Neural progenitor cell (in vitro differentiated cells): ENCODE measurements around the gene PPM1L. TPM values are rescaled to one million over a fixed set of nuclear protein-coding genes. Genes with fewer than 3 reads are reported as not detected.

Experiments
- DNase-seq: peaks from one replicate; pipeline ENCODE4 v3.0.0-alpha.2; 2016; ENCODE audit warnings: low spot score
- H2AFZ ChIP-seq: fragments of 200-600 bp; sonication (generic); replicated peaks from 2 replicates; pipeline ENCODE4 v1.6.1; 2016; ENCODE audit warnings: antibody characterized with exemption
- H3F3A ChIP-seq: fragments of 200-600 bp; sonication (generic); 2 replicates; pipeline ENCODE4 v1.6.1; 2016; ENCODE audit warnings: antibody characterized with exemption, low read depth
- H3K27ac ChIP-seq: fragments of 200-600 bp; sonication (generic); 2 replicates; pipeline ENCODE4 v1.5.1; 2016; ENCODE audit warnings: mild to moderate bottlenecking
- H3K27me3 ChIP-seq: fragments of 200-600 bp; sonication (generic); 2 replicates; pipeline ENCODE4 v1.6.1; 2016; ENCODE audit warnings: mild to moderate bottlenecking, moderate library complexity
- H3K36me3 ChIP-seq: fragments of 200-600 bp; sonication (generic); 2 replicates; pipeline ENCODE4 v1.5.1; 2016
- H3K4me1 ChIP-seq: fragments of 200-600 bp; sonication (generic); 2 replicates; pipeline ENCODE4 v1.6.1; 2016; ENCODE audit warnings: mixed run types
- H3K4me2 ChIP-seq: fragments of 200-600 bp; sonication (generic); 2 replicates; pipeline ENCODE4 v1.6.1; 2016
- H3K4me3 ChIP-seq: fragments of 200-600 bp; sonication (generic); 2 replicates; pipeline ENCODE4 v1.5.1; 2016
- H3K79me2 ChIP-seq: fragments of 200-600 bp; sonication (generic); 2 replicates; pipeline ENCODE4 v1.6.1; 2016; ENCODE audit warnings: low read depth
- H3K9ac ChIP-seq: fragments of 200-600 bp; sonication (generic); 2 replicates; pipeline ENCODE4 v1.6.1; 2016
- H3K9me3 ChIP-seq: fragments of 200-600 bp; sonication (generic); 2 replicates; pipeline ENCODE4 v1.5.1; 2016; ENCODE audit warnings: low read depth
- H4K20me1 ChIP-seq: fragments of 200-600 bp; sonication (generic); 2 replicates; pipeline ENCODE4 v1.6.1; 2016; ENCODE audit warnings: low read depth
- H3K27ac Mint-ChIP-seq: 3 replicates; pipeline ENCODE4 v1.8.0; 2021; ENCODE audit warnings: mixed read lengths
- H3K27me3 Mint-ChIP-seq: 2 replicates; pipeline ENCODE4 v1.8.0; 2022; ENCODE audit warnings: low read depth, mild to moderate bottlenecking, inconsistent platforms, moderate library complexity, mixed read lengths; ENCODE audit not compliant: insufficient read depth
- H3K36me3 Mint-ChIP-seq: 3 replicates; pipeline ENCODE4 v1.8.0; 2021; ENCODE audit warnings: mixed read lengths
- H3K4me1 Mint-ChIP-seq: 3 replicates; pipeline ENCODE4 v1.8.0; 2021; ENCODE audit warnings: mixed read lengths
- H3K4me3 Mint-ChIP-seq: 3 replicates; pipeline ENCODE4 v1.8.0; 2021; ENCODE audit warnings: mild to moderate bottlenecking, moderate library complexity, mixed read lengths
- H3K9me3 Mint-ChIP-seq: 3 replicates; pipeline ENCODE4 v1.8.0; 2020; ENCODE audit warnings: mixed read lengths
- CTCF ChIP-seq: fragments of 200-600 bp; sonication (generic); IDR thresholded peaks from 2 replicates; pipeline ENCODE4 v1.5.1; 2017; ENCODE audit warnings: antibody characterized with exemption, mild to moderate bottlenecking
- EZH2 ChIP-seq: fragments of 200-600 bp; sonication (generic); IDR thresholded peaks from 2 replicates; pipeline ENCODE4 v1.6.1; 2017; ENCODE audit warnings: antibody characterized with exemption, mild to moderate bottlenecking, moderate library complexity
- EZH2phosphoT487 ChIP-seq: fragments of 200-600 bp; sonication (generic); IDR thresholded peaks from 2 replicates; pipeline ENCODE4 v1.6.1; 2017; ENCODE audit warnings: antibody characterized with exemption
- total RNA-seq: library from RNA; depleted of rRNA; stranded (reverse); fragments of >200 nt; gene quantifications from 2 replicates; pipeline ENCODE4 v1.2.3, GENCODE V29; 2015; ENCODE audit warnings: low replicate concordance

PPM1L gene
- total RNA-seq, 1 donor from 2014 or later = 16.5 TPM

- no peak for DNase-seq
- Histone ChIP-seq H3K36me3 (no peaks in the 10 kb centered on the region), H4K20me1 (no peaks in the 10 kb centered on the region), H3K27ac (no peak overlapping the region), H3K79me2 (peaks cover 2% of the 10 kb centered on the region), H3K27me3 (no peaks in the 10 kb centered on the region), H2AFZ (no peak overlapping the region), H3K9me3 (no peaks in the 10 kb centered on the region), H3K4me2 (no peak overlapping the region), H3F3A (peaks cover 3% of the 10 kb centered on the region), H3K4me1 (peaks cover 4% of the 10 kb centered on the region), H3K9ac (no peak overlapping the region), H3K4me3 (no peak overlapping the region)
- Mint-ChIP-seq H3K4me1 (peaks cover 10% of the 10 kb centered on the region), H3K27ac (no peak overlapping the region), H3K4me3 (no peak overlapping the region), H3K9me3 (no peaks in the 10 kb centered on the region), H3K27me3 (peaks cover 3% of the 10 kb centered on the region), H3K36me3 (no peaks in the 10 kb centered on the region)
- TF ChIP-seq EZH2 (no peak), EZH2phosphoT487 (no peak), CTCF (no peak)
These were observed 59.2 kb downstream of the PPM1L start for GRCh38 chr3:160815280-160815679.

- H3F3A ChIP-seq = peaks cover 3% of the 10 kb centered on the region
- no peaks in the 10 kb centered on the region for H3K9me3 ChIP-seq
- no peaks in the 10 kb centered on the region for H3K36me3 ChIP-seq
- no peak overlapping the region for H3K27ac ChIP-seq
- peaks cover 3% of the 10 kb centered on the region for H3K27me3 Mint-ChIP-seq
- no peak overlapping the region for H3K27ac Mint-ChIP-seq
- no peak overlapping the region for H3K4me3 ChIP-seq
- H3K4me2 ChIP-seq = no peak overlapping the region
- no peaks in the 10 kb centered on the region for H3K36me3 Mint-ChIP-seq
- TF ChIP-seq CTCF = no peak
- no peak for TF ChIP-seq EZH2phosphoT487
- no peak for TF ChIP-seq EZH2
- no peak for DNase-seq
- no peak overlapping the region for H3K9ac ChIP-seq
- no peak overlapping the region for H2AFZ ChIP-seq
- H3K9me3 Mint-ChIP-seq = no peaks in the 10 kb centered on the region
- H3K4me1 ChIP-seq = peaks cover 4% of the 10 kb centered on the region
- H3K79me2 ChIP-seq = no peaks in the 10 kb centered on the region
- H3K4me3 Mint-ChIP-seq = no peak overlapping the region
- H3K4me1 Mint-ChIP-seq = peaks cover 6% of the 10 kb centered on the region
- H4K20me1 ChIP-seq = no peaks in the 10 kb centered on the region
- H3K27me3 ChIP-seq = no peaks in the 10 kb centered on the region
These were observed 64.0 kb downstream of the PPM1L start for GRCh38 chr3:160820022-160820421.

- Mint-ChIP-seq H3K4me3 (no peak overlapping the region), H3K27me3 (peaks cover 3% of the 10 kb centered on the region), H3K4me1 (peaks cover 6% of the 10 kb centered on the region), H3K36me3 (no peaks in the 10 kb centered on the region), H3K27ac (no peak overlapping the region), H3K9me3 (no peaks in the 10 kb centered on the region)
- Histone ChIP-seq H3K9ac (no peak overlapping the region), H3F3A (peaks cover 3% of the 10 kb centered on the region), H3K4me1 (peaks cover 4% of the 10 kb centered on the region), H4K20me1 (no peaks in the 10 kb centered on the region), H3K27ac (no peak overlapping the region), H3K79me2 (no peaks in the 10 kb centered on the region), H3K36me3 (no peaks in the 10 kb centered on the region), H3K27me3 (no peaks in the 10 kb centered on the region), H3K9me3 (no peaks in the 10 kb centered on the region), H3K4me3 (no peak overlapping the region), H3K4me2 (no peak overlapping the region), H2AFZ (no peak overlapping the region)
- DNase-seq = no peak
- no peak for TF ChIP-seq EZH2phosphoT487
- no peak for TF ChIP-seq EZH2
- no peak for TF ChIP-seq CTCF
These were observed 64.4 kb downstream of the PPM1L start for GRCh38 chr3:160820430-160820829.

- H3F3A ChIP-seq = no peaks in the 10 kb centered on the region
- H2AFZ ChIP-seq = no peak overlapping the region
- H4K20me1 ChIP-seq = no peaks in the 10 kb centered on the region
- no peaks in the 10 kb centered on the region for H3K27me3 Mint-ChIP-seq
- no peaks in the 10 kb centered on the region for H3K36me3 ChIP-seq
- H3K36me3 Mint-ChIP-seq = no peaks in the 10 kb centered on the region
- no peak overlapping the region for H3K27ac Mint-ChIP-seq
- H3K27me3 ChIP-seq = no peaks in the 10 kb centered on the region
- H3K9me3 ChIP-seq = no peaks in the 10 kb centered on the region
- H3K9me3 Mint-ChIP-seq = no peaks in the 10 kb centered on the region
- H3K4me1 Mint-ChIP-seq = peaks cover 6% of the 10 kb centered on the region
- DNase-seq = no peak
- no peak overlapping the region for H3K4me2 ChIP-seq
- no peak overlapping the region for H3K4me3 Mint-ChIP-seq
- peaks cover 7% of the 10 kb centered on the region for H3K4me1 ChIP-seq
- H3K4me3 ChIP-seq = no peak overlapping the region
- H3K9ac ChIP-seq = no peak overlapping the region
- no peak overlapping the region for H3K27ac ChIP-seq
- no peak for TF ChIP-seq EZH2phosphoT487
- TF ChIP-seq EZH2 = no peak
- no peak for TF ChIP-seq CTCF
- H3K79me2 ChIP-seq = peaks cover 6% of the 10 kb centered on the region
These were observed 66.9 kb downstream of the PPM1L start for GRCh38 chr3:160822936-160823335.
